OCI-LY3 (cell line): ENCODE data around the gene SH2B3.

Source experiments
- H2AFZ ChIP-seq: fragments of 200-600, 300-600 bp; shearing (Covaris generic); 2 replicates; pipeline ENCODE4 v1.6.0; 2014; ENCODE audit warnings: antibody characterized with exemption, low read depth, low read length
- H3K27ac ChIP-seq: fragments of 200-600, 300-600 bp; sonication (generic); 2 replicates; pipeline ENCODE4 v1.5.1; 2014; ENCODE audit warnings: mild to moderate bottlenecking, low read length, moderate library complexity, mixed read lengths
- H3K27me3 ChIP-seq: fragments of 200-600, 300-600 bp; sonication (generic); 2 replicates; pipeline ENCODE4 v1.6.1; 2014; ENCODE audit warnings: low read depth, low read length, mixed read lengths
- H3K36me3 ChIP-seq: fragments of 200-600, 300-600 bp; sonication (generic); replicated peaks from 2 replicates; pipeline ENCODE3; 2014; ENCODE audit warnings: low read depth, low read length, mixed read lengths
- H3K4me1 ChIP-seq: fragments of 300-600, 200-600 bp; sonication (generic); 2 replicates; pipeline ENCODE4 v1.6.1; 2014; ENCODE audit warnings: low read length, mixed read lengths
- H3K4me2 ChIP-seq: fragments of 200-600, 300-600 bp; sonication (generic); 2 replicates; pipeline ENCODE4 v1.6.1; 2014; ENCODE audit warnings: low read length, mixed read lengths
- H3K4me3 ChIP-seq: fragments of 300-600, 200-600 bp; sonication (generic); 2 replicates; pipeline ENCODE4 v1.5.1; 2014; ENCODE audit warnings: antibody characterized with exemption, mild to moderate bottlenecking, low read length, moderate library complexity
- H3K79me2 ChIP-seq: fragments of 300-600, 200-600 bp; shearing (Covaris generic); 2 replicates; pipeline ENCODE4 v1.6.1; 2014; ENCODE audit warnings: mild to moderate bottlenecking, low read length, mixed read lengths
- H3K9ac ChIP-seq: fragments of 300-600, 200-600 bp; shearing (Covaris generic); 2 replicates; pipeline ENCODE4 v1.6.0; 2014; ENCODE audit warnings: mild to moderate bottlenecking, low read length, moderate library complexity
- H3K9me3 ChIP-seq: fragments of 200-600, 300-600 bp; shearing (Covaris generic); 2 replicates; pipeline ENCODE4 v1.6.1; 2014; ENCODE audit warnings: low read length, mixed read lengths; ENCODE audit not compliant: insufficient read depth
- H4K20me1 ChIP-seq: fragments of 200-600, 300-600 bp; sonication (generic); 2 replicates; pipeline ENCODE4 v1.6.1; 2016; ENCODE audit warnings: low read length, mixed read lengths; ENCODE audit not compliant: insufficient read depth
- CTCF ChIP-seq: fragments of 200-600, 300-600 bp; sonication (generic); IDR thresholded peaks from 2 replicates; pipeline ENCODE4 v1.5.1; 2014; ENCODE audit warnings: antibody characterized with exemption, low read length, low read depth
- EZH2phosphoT487 ChIP-seq: fragments of 200-600 bp; shearing (Covaris generic); IDR thresholded peaks from 2 replicates; pipeline ENCODE4 v1.6.1; 2018; ENCODE audit warnings: antibody characterized with exemption, mixed run types, low read depth

The SH2B3 gene

GRCh38 chr12:111428728-111429175 lies 23.0 kb downstream of the SH2B3 start:
- Histone ChIP-seq H3K79me2 (peaks cover 27% of the 10 kb centered on the region), H3K9me3 (no peaks in the 10 kb centered on the region), H3K27ac (no peak overlapping the region), H2AFZ (no peak overlapping the region), H3K9ac (no peak overlapping the region), H3K4me3 (no peak overlapping the region), H4K20me1 (peaks cover 93% of the 10 kb centered on the region), H3K4me2 (no peak overlapping the region), H3K27me3 (peaks cover 30% of the 10 kb centered on the region), H3K4me1 (peaks cover 25% of the 10 kb centered on the region), H3K36me3 (peaks cover 11% of the 10 kb centered on the region)
- TF ChIP-seq CTCF (no peak), EZH2phosphoT487 (no peak)

DNA sequence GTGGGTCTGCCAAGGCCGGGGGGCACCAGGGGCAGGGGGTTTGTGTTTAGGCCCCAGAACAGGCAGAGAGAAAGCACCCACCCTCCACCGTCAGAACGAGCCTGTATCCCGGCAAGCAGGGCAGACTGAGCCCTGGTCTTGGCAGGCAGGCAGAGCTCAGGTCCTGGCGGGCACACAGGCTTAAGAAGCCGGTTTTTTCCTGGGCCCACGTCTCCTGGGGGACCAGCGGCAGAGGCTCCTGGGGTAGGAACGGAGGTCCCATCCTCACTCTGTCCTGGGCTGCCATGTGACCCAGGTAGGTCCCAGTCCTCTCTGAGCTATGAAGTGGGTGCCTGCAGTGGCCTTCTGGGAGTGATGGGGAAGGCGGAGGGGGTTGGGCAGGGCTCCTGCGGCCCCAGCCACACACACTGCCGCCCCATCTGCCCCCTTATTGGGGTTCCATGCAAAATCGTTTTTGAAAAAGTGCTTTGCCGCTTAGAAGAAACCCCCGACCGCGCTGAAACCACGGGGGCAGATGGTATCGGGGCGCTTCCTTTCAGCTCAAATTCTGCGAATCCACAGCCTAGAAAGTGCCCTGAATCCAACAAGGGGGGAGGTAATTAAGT lies 24.2 kb downstream of the SH2B3 start:
- Histone ChIP-seq H4K20me1 (peaks cover 95% of the 10 kb centered on the region), H3K9ac (peak overlapping the region; percentile 18), H3K27me3 (peaks cover 36% of the 10 kb centered on the region), H3K27ac (no peak overlapping the region), H3K4me2 (peak overlapping the region; percentile 78), H3K4me1 (peaks cover 36% of the 10 kb centered on the region), H2AFZ (no peak overlapping the region), H3K9me3 (no peaks in the 10 kb centered on the region), H3K4me3 (peak overlapping the region; percentile 58), H3K36me3 (peaks cover 9% of the 10 kb centered on the region), H3K79me2 (peaks cover 21% of the 10 kb centered on the region)
- TF ChIP-seq EZH2phosphoT487 (no peak), CTCF (no peak)

GRCh38 chr12:111430433-111431353 lies 25.0 kb downstream of the SH2B3 start:
- Histone ChIP-seq H3K36me3 (peaks cover 9% of the 10 kb centered on the region), H3K4me2 (peak overlapping the region; percentile 78), H4K20me1 (peaks cover 95% of the 10 kb centered on the region), H3K27me3 (peaks cover 36% of the 10 kb centered on the region), H3K9me3 (no peaks in the 10 kb centered on the region), H3K4me3 (peak overlapping the region; percentile 58), H2AFZ (no peak overlapping the region), H3K9ac (peak overlapping the region; percentile 18), H3K27ac (no peak overlapping the region), H3K4me1 (peaks cover 44% of the 10 kb centered on the region), H3K79me2 (peaks cover 21% of the 10 kb centered on the region)
- TF ChIP-seq EZH2phosphoT487, result no peak
- no peak for TF ChIP-seq CTCF

DNA sequence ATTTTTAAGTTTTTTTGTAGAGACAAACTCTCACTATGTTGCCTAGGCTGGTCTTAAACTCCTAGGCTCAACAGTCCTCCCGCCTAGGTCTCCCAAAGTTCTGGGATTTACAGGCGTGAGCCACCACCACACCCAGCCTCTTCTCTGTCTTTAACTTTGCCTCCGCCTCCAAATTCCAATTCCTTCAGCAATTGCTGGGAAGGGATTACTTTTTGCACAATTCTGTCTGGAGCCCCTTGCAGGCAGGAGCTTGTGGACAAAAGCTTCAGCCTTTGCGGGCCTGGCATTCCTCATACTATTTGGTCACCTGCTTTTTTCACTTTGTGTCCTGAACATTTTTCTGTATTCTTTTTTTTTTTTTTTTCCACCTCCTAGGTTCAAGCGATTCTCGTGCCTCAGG lies 26.0 kb downstream of the SH2B3 start:
- H3K36me3 ChIP-seq, result peaks cover 9% of the 10 kb centered on the region
- no peak overlapping the region for H3K4me2 ChIP-seq
- no peak overlapping the region for H3K27ac ChIP-seq
- peaks cover 30% of the 10 kb centered on the region for H3K79me2 ChIP-seq
- no peak overlapping the region for H2AFZ ChIP-seq
- peaks cover 95% of the 10 kb centered on the region for H4K20me1 ChIP-seq
- H3K4me1 ChIP-seq, result peaks cover 54% of the 10 kb centered on the region
- TF ChIP-seq EZH2phosphoT487, result no peak
- no peak for TF ChIP-seq CTCF
- H3K9ac ChIP-seq, result no peak overlapping the region
- no peak overlapping the region for H3K4me3 ChIP-seq
- peaks cover 36% of the 10 kb centered on the region for H3K27me3 ChIP-seq
- H3K9me3 ChIP-seq, result no peaks in the 10 kb centered on the region
